GM19372 (cell line): ENCODE measurements around the gene MIER1.
A peak's percentile ranks its signal among the peaks of the same experiment; 100 is the strongest.
"Not testable (repeated sequence)": the region's sequence is repeated elsewhere in the genome, so short reads cannot be mapped to it uniquely, and the experiment has no call there.

Source experiments
- ATAC-seq: cut with Tn5 transposase; IDR thresholded peaks from one replicate; pipeline ENCODE4 v1.9.1; 2021; ENCODE audit warnings: mild to moderate bottlenecking, low read depth, moderate library complexity; ENCODE audit not compliant: unreplicated experiment

The MIER1 gene

DNA sequence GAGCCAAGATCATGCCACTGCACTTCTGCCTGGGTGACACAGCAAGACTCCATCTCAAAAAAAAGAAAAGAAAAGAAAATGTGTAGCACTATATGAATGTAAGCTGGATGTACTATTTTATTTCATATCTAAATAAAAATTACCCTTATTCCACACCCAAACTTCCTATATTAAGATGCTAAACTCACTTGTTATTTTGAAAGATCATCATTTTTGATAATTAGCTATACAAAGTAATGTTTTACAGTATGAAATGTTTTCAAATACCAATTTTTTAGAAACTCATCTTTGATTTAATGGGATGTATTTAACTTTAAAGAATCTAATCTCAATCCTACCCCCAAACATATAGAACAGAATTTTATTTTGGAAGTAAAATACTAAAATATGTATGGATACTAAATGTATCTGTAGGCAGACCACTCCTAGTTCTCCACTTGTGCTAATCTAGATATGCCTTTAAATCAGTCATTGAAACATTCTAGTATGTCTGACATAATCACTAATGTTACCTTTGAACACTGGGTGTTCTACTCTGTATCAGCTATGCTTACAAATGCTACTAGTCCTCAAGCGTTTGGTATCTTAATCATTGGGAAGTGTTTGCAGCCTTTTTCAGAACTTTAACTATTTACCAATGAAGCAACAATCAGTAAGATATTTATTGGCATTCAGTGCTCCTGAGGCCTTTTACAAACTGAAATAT lies 12.9 kb downstream of the MIER1 start:
- no peak for ATAC-seq

DNA sequence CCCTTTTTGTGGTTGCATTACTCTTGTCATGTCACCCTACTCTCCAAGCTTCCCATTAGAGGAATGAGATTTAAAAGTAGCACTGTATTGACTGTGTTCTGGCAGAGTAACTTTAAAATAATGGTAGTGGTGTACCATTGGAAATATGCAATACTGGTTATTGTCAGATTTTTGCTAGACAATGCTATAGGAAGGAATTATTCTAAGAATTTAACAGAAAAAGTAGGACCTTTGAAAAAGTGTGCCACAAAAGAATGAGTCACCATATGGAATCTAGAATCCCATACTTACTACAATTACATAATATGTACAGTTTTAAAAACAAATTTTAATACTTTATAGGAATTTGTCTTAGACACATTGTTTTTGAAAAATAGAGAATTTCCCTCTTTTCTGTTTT lies 13.8 kb downstream of the MIER1 start:
- ATAC-seq, result no peak

DNA sequence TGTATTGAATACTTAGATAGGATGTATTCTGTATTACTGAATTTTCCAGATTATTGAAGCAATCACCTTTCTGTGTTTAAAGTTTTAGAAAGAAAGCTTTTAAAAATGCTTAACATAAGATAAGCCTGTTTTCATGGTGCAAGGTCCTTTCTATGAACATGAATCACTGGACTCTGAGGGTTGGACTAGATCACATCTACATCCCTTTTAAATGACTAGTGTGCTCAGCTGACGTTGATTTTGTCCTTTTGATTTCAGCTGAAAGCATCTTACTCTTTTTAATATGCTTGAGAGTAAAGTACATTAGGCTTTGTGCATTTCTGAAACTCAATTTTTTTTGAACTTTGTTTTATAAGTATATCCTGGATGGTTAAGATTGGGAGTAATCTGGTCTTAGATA lies 16.2 kb downstream of the MIER1 start:
- no peak for ATAC-seq

DNA sequence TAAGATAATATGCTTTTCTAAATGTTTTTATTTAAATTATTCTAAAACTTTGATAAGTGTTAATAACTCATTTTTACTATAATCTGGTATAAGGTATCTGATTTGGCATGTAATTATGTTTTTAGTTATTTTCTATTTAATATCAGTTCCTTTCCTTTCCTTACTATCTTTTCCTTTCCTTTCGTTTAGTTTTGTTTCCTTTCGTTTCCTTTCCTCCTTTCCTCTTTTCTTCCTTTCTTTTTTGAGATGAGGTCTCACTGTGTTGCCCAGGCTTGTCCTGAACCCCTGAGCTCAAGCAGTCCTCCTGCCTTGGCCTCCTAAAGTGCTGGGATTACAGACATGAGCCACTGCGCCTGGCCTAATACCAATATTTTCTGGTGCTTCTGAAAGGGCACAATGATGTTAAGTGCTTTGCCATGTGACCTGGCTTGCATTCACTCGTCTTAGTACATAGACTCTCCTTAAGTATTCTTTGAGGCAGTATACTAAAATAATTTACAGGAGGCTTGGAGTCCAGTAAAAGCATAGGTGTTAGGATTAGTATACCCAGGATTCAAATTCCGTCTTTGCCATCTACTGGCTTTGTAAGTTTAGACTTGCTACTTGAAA lies 18.7 kb downstream of the MIER1 start:
- ATAC-seq, result no peak

DNA sequence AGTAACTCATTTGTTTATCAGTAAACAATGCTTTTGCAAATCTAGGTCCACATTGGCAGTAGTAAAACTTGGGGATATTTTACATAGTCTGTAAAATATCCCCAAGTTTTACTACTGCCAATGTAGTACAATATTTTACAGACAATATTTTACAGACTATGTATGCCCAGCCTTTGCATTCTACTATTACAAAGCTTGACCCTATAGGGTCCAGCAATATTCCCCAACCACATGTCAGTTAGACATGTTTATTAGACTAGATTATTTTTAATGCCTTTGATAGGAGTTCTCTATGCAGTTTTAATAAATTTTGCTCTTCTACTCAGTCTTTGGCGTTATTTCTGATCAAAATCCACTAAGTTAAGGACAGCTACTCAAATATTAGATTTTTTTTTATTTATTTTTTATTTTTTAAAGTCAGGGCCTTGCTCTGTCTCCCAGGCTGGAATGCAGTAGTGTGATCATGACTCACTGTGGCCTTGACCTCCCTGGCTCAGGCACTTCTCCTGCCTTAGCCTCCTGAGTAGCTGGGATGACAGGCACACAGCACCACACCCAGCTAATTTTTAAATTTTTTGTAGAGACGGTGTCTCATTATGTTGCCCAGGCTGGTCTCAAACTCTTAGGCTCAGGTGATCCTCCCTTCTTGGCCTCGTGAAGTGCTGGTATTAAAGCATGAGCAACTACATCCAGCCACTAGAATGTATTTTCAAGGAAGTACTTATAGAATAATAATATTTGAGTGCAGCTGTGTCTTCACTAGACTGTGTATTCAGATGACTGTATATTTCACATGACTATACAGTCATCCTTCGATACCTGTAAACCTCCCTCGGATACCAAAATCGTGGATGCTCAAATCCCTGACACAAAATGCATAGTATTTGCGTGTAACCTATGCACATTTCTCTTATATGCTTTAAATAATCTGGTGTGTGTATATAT lies 19.8 kb downstream of the MIER1 start:
- no peak for ATAC-seq

DNA sequence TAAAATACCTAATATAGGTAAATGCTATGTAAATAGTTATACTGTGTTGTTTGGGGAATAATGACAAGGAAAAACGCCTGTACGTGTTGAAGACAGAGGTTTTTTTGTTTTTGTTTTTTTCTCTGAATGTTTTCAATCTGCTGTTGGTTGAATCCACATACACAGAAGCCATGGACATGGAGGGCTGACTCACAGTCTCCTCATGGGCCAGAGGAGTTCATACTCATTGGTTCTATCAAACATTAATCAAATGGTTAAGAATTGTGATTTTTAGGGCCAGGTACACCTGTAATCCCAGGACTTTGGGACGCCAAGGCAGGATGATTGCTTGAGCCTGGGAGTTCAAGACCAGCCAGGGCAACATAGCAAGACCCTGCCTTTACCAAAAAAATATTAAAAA lies 20.5 kb downstream of the MIER1 start:
- no peak for ATAC-seq

DNA sequence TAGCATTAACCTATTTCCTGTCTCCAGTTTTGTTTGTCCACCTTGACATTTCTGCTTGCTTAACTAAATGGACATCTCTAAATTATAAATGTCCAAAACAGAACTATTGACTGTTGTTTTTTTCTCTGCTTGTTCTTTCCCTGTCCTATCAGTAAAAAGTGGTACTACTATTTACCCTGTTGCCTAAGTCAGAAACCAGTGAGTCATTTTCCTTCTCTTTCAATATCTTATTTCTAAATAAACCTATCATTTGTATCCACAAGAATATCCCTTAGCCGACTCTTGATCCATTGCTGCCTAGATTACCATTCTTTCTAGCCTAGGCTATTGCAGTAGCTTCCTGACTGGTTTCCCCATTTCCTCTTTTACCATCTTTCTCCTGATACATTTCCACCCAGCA lies 22.5 kb downstream of the MIER1 start:
- no peak for ATAC-seq

DNA sequence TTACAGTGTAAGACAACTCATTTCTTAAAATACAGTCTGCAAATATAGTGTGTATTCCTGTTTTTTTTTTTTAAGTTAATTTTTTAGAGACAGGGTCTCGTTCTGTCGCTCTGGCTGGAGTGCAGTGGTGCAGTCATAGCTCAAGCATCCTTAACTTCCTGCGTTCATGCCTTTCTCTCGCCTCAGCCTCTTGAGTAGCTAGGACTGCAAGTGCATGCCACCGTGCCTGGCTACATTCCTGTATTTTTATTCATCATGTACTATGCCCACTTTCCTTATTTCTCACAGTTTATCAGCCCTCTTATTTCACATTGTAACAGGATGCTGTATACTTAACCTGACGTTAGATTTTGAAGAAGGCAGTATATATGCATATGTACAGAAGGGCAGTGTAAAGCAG lies 26.7 kb downstream of the MIER1 start:
- ATAC-seq, result no peak

DNA sequence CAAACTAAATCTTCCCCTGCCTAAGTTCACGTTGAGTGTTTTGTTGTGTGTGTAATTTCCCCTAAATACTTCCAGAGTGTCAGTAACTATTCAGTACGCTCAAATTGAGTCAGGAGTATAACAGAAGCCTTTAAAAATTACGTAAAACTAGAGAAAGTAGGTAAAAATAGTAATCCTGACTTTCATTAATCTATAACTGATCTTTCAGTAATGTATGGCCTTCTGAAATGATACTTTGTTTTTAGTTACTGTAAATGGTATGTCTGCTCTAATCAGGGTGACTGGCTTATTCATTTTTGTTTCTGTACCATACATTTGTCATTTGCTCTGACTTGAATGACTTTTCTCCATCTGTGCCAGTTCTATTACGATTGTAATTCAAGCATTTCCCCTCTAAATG lies 29.4 kb downstream of the MIER1 start:
- peak; percentile 73 for ATAC-seq

DNA sequence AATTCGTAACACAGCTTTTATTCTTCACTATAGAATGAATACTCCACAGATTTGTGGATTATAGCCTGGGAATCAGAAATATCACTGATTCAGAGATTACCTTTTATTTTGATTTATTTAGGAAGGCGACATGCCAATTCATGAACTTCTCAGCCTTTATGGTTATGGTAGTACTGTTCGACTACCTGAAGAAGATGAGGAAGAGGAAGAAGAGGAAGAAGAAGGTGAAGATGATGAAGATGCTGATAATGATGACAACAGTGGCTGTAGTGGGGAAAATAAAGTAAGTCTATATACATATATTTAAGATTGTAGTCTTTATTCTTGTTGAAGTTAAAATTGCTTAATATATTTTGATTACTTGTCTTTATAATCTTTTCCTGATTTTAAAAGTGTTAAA lies 33.1 kb downstream of the MIER1 start:
- ATAC-seq, result no peak

DNA sequence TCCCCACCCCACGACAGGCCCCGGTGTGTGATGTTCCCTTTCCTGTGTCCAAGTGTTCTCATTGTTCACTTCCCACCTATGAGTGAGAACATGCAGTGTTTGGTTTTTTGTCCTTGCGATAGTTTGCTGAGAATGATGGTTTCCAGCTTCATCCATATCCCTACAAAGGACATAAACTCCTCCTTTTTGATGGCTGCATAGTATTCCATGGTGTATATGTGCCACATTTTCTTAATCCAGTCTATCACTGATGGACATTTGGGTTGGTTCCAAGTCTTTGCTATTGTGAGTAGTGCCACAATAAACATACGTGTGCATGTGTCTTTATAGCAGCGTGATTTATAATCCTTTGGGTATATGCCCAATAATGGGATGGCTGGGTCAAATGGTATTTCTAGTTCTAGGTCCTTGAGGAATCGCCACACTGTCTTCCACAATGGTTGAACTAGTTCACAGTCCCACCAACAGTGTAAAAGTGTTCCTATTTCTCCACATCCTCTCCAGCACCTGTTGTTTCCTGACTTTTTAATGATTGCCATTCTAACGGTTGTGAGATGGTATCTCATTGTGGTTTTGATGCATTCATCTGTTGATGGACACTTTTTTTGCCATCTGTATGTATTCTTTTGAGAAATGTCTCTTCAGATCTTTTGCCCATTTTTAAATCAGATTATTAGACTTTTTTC lies 41.5 kb downstream of the MIER1 start:
- ATAC-seq, result not testable (repeated sequence)

DNA sequence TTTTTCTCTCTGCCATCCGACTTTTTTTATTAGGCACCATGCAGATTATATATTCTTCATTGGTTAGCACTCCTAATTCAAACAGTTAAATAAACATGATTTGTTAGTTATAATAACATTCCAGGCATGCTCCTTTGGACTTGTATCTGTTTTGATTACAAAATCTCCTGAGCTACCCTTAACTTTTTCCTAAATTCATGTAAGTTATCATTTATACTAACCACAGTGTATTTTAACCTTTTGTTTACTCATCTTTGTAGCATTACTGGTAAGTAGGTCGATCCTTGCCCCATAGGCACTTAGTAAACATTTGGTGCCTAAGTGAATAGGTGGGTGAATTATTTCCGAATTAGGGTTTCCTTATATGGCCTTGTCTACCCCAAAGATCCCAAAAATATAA lies 43.8 kb downstream of the MIER1 start:
- no peak for ATAC-seq

DNA sequence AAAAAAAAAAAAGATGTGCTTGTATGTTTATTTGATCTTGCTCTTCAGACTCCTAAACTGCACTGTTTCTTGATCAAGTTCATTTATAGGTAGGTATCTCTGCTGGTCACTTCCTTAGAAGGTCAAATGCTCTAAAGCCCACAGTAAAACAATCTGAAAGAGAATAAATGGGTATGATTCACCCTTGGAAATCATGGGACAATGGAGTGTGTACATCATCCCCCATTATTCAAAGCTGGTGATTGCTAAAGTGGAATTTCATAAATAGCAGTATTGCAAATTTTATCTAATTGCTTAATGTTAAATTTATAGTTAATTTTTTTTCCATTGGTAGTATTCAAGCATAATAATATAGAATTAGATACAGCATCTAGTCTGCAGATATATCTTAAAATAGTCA lies 53.4 kb downstream of the MIER1 start:
- ATAC-seq, result no peak

DNA sequence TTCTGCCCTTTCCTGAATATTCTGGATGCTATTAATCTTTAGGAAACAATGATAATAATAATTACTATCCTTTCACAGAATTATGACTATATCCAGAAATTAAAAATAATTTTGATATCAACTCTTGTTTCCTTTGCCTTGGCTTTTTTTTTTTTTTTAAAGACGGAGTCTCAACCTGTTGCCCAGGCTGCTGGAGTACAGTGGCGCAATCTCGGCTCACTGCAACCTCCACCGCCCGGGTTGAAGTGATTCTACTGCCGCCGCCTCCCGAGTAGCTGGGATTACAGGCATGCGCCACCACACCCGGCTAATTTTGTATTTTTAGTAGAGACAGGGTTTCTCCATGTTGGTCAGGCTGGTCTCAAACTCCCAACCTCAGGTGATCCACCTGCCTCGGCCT lies 54.8 kb downstream of the MIER1 start:
- not testable (repeated sequence) for ATAC-seq

DNA sequence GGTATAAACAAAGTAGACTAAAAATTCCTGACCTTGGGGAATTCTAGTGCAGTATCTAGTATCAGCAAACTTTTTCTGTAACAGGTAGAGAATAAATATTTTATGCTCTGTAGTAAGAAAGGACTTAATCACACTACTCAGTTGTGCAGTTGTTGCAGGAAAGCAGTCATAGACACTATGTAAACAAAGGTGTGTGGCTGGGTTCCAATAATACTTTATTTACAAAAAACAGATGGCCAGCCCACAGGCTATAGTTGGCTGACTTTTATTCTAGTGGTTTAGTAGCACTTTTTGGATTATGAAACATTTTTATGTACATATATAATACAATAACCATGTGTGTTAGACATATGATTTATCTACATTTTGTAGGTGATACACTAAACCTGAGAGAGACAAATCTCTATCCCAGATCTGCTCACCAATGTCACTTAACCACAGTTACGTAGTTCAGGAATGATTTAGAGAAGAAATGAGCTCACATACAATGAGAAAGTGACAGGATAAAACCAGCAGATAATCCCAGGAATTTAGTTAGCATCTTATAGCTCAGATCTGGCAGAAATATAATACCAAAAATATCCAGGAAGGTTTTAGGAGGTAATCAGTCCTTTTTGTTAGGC lies 56.1 kb downstream of the MIER1 start:
- ATAC-seq, result no peak

DNA sequence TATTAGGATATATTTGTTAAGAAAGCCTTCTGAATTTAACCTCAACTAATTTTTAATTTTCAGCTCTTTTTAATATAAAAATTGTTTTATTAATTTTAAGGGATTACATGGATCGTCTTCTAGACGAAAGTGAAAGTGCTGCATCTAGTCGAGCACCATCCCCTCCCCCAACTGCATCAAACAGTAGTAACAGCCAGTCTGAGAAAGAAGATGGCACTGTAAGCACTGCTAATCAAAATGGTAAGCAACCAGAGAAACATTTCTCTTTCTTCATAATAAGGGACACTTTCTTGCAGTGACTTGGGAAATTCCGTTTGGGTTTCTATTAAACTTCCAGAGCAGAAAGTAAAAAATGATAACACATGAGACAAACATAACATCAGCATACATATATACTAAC lies 56.9 kb downstream of the MIER1 start:
- no peak for ATAC-seq

DNA sequence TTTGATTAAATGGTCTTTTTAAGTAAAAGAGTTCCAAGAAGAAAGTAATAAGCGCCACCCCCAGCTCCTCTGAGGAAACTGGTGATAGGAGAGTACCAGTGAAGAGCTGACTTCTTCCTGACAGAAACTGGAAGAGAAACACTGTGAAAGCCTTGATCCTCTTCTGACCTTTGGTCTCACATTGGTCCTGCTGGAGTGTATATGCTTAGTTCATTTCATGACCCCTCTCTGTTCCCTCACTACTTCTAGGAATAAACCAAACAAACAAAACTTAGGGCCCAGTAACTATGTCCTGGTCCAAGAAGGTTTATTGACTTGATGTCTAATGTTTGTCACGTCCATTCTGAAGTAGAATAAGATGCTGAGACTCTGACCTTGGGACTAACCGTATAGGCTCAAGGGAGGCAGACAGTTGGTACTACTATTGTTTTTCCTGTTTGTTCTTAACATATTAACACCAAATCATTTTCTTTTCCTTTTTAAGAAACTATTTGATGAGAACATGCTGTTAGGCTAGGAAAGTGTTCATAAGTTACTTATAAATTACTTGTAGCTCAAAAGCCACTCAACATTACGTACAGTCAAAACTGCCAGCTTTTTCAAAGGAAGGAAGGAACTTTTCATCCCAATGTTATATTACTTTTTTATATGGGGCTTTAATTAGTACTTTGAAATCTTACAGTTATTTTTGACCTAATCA lies 57.9 kb downstream of the MIER1 start:
- peak; percentile 44 for ATAC-seq

DNA sequence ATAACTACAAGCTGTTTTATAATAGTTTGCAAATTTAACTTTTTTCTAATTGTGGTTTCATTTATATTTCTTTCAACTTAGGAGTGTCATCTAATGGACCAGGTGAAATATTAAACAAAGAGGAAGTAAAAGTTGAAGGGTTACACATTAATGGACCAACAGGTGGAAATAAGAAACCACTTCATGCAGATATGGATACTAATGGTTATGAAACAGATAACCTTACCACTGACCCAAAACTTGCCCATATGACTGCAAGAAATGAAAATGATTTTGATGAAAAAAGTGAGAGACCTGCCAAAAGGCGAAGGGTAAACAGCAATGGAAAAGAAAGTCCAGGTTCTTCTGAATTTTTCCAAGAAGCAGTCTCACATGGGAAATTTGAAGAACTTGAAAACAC lies 59.7 kb downstream of the MIER1 start:
- ATAC-seq, result peak; percentile 89

DNA sequence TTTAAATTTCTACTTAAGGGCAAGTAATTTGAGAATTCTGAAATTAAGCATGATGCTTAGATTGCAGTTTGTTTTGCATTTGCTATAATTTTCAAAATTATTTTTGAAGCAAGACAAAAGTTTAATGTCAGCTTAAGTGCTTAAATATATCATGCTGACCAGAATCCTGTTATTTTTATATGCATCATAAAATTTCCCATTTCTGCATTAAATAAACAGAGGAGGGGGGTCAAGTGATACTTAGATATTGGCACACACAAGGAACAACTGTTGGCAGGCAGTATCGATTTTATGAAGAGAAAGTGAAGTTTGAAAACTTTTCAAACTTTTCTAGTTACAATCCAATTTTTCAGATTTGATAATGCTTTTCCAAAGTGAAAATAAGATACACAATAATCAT lies 61.0 kb downstream of the MIER1 start:
- no peak for ATAC-seq

DNA sequence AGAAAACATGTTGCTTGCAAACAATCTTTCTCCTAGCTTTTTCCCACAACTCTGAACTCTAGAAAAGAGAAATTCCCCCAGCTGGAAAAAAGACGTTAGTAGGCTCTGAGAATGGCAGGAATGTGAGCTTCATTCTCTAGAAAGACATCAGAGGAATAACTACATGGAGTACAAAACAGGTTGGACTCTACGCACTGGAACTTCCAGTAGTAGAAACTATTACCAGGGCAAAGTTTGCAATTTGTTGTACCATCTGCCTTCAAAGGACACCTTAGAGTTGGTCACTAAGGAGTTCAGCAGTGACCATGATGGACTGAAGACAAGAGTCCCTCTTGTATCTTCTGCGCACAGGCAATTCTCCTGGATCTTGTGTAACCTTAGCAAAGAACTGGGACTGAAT lies 68.3 kb downstream of the MIER1 start:
- ATAC-seq, result no peak
